IMR-90 (cell line): ENCODE measurements around the gene TLL1. TPM values are rescaled to one million over a fixed set of nuclear protein-coding genes. Genes with fewer than 3 reads are reported as not detected.

Experiments used
- ATAC-seq: fragments of 200-7000 bp; cut with Tn5 transposase; 2 replicates; pipeline ENCODE4 v1.9.1; 2020; ENCODE audit warnings: low read depth, mild to moderate bottlenecking, moderate library complexity
- BruUV-seq: library from RNA; stranded (reverse); fragments of 400-500 nt; replicated peaks from 2 replicates; lab custom pipeline; 2021; lab: Mats Ljungman, UMichigan
- CTCF ChIA-PET: fragments of 300-600 bp; formaldehyde crosslinking; extraction: SDS; loops from one replicate; lab custom pipeline; 2021; ENCODE audit warnings: antibody characterized with exemption; lab: Yijun Ruan, JAX
- POLR2A ChIA-PET: fragments of 300-600 bp; sonication (Branson Sonifier 250); formaldehyde crosslinking; loops from one replicate; lab custom pipeline; 2022; ENCODE audit warnings: antibody characterized with exemption; ENCODE audit not compliant: unreplicated experiment; lab: Charles Lee
- DNase-seq: peaks from one replicate; pipeline ENCODE4 v3.0.0; 2013
- H2AFZ ChIP-seq: replicated peaks from 2 replicates; pipeline ENCODE3; 2013; ENCODE audit warnings: low read length, mild to moderate bottlenecking; ENCODE audit not compliant: poor library complexity
- H2AK5ac ChIP-seq: 2 replicates; pipeline ENCODE4 v1.6.1; 2013; ENCODE audit warnings: low read depth, low read length, inconsistent platforms
- H2AK9ac ChIP-seq: replicated peaks from 2 replicates; pipeline ENCODE3; 2013; ENCODE audit warnings: mild to moderate bottlenecking, low read depth, low read length, moderate library complexity; ENCODE audit not compliant: poor library complexity
- H2BK120ac ChIP-seq: 2 replicates; pipeline ENCODE4 v1.6.1; 2013; ENCODE audit warnings: low read depth, low read length, inconsistent platforms
- H2BK15ac ChIP-seq: 3 replicates; pipeline ENCODE4 v1.6.1; 2013; ENCODE audit warnings: low read depth, low read length, inconsistent platforms
- H2BK20ac ChIP-seq: 2 replicates; pipeline ENCODE4 v1.6.1; 2013; ENCODE audit warnings: low read depth, mild to moderate bottlenecking, inconsistent platforms, low read length, moderate library complexity
- H2BK5ac ChIP-seq: 2 replicates; pipeline ENCODE4 v1.6.1; 2013; ENCODE audit warnings: mild to moderate bottlenecking, low read depth, low read length, inconsistent platforms; ENCODE audit not compliant: poor library complexity, severe bottlenecking
- H3K14ac ChIP-seq: replicated peaks from 2 replicates; pipeline ENCODE4 v1.6.1; 2013; ENCODE audit warnings: low read depth, low read length, inconsistent platforms
- H3K18ac ChIP-seq: 2 replicates; pipeline ENCODE4 v1.6.1; 2013; ENCODE audit warnings: low read depth, low read length, control low read depth
- H3K23ac ChIP-seq: 2 replicates; pipeline ENCODE4 v1.6.1; 2013; ENCODE audit warnings: low read depth, low read length, inconsistent platforms
- H3K27ac ChIP-seq: 2 replicates; pipeline ENCODE4 v1.5.1; 2013; ENCODE audit warnings: mild to moderate bottlenecking, control low read depth, low read length; ENCODE audit not compliant: insufficient read depth
- H3K27me3 ChIP-seq: 2 replicates; pipeline ENCODE4 v1.6.1; 2013; ENCODE audit warnings: low read length; ENCODE audit not compliant: control insufficient read depth, insufficient read depth
- H3K36me3 ChIP-seq: 2 replicates; pipeline ENCODE4 v1.6.1; 2013; ENCODE audit warnings: low read length, mixed read lengths; ENCODE audit not compliant: control insufficient read depth, insufficient read depth
- H3K4ac ChIP-seq: 2 replicates; pipeline ENCODE4 v1.6.1; 2013; ENCODE audit warnings: low read depth, low read length, inconsistent platforms
- H3K4me1 ChIP-seq: 2 replicates; pipeline ENCODE4 v1.6.1; 2013; ENCODE audit warnings: low read length, mixed read lengths; ENCODE audit not compliant: control insufficient read depth, insufficient read depth
- H3K4me2 ChIP-seq: 2 replicates; pipeline ENCODE4 v1.6.1; 2013; ENCODE audit warnings: low read depth, mild to moderate bottlenecking, control low read depth, low read length, moderate library complexity
- H3K4me3 ChIP-seq: 2 replicates; pipeline ENCODE4 v1.5.1; 2013; ENCODE audit warnings: low read depth, mild to moderate bottlenecking, control low read depth, low read length, moderate library complexity; ENCODE audit not compliant: insufficient read depth
- H3K56ac ChIP-seq: 2 replicates; pipeline ENCODE4 v1.6.1; 2013; ENCODE audit warnings: low read length, inconsistent platforms; ENCODE audit not compliant: insufficient read depth; ENCODE audit errors: extremely low read depth
- H3K79me1 ChIP-seq, 2 experiments: 2 replicates each; pipeline ENCODE4 v1.6.1; 2013; ENCODE audit warnings: low read length in 2 of 2, inconsistent platforms in 1 of 2, low read depth in 1 of 2
- H3K9ac ChIP-seq: 2 replicates; pipeline ENCODE4 v1.6.1; 2013; ENCODE audit warnings: low read depth, low read length, control low read depth
- H3K9me1 ChIP-seq: 2 replicates; pipeline ENCODE4 v1.6.1; 2013; ENCODE audit warnings: low read length, inconsistent platforms; ENCODE audit not compliant: insufficient read depth
- H3K9me3 ChIP-seq: 2 replicates; pipeline ENCODE4 v1.6.1; 2013; ENCODE audit warnings: low read length; ENCODE audit not compliant: control insufficient read depth, insufficient read depth
- H4K20me1 ChIP-seq: 2 replicates; pipeline ENCODE4 v1.6.1; 2013; ENCODE audit warnings: low read length, inconsistent platforms; ENCODE audit not compliant: insufficient read depth
- H4K5ac ChIP-seq: 2 replicates; pipeline ENCODE4 v1.6.1; 2013; ENCODE audit warnings: mild to moderate bottlenecking, low read depth, low read length, control low read depth
- H4K8ac ChIP-seq, 2 experiments: 2 replicates each; pipeline ENCODE4 v1.6.1; 2013; ENCODE audit warnings: low read depth in 2 of 2, low read length in 2 of 2, control low read depth in 1 of 2, inconsistent platforms in 1 of 2
- H4K91ac ChIP-seq: 2 replicates; pipeline ENCODE4 v1.6.1; 2013; ENCODE audit warnings: low read depth, low read length, inconsistent platforms; ENCODE audit not compliant: insufficient read depth
- BHLHE40 ChIP-seq: fragments of 150-350 bp; IDR thresholded peaks from 2 replicates; pipeline ENCODE4 v1.6.1; 2016; ENCODE audit warnings: mild to moderate bottlenecking, low read depth, low read length
- CEBPB ChIP-seq: IDR thresholded peaks from 2 replicates; pipeline ENCODE4 v1.6.1; 2012; ENCODE audit warnings: low read depth, low read length, improper control_type of control experiment
- CHD1 ChIP-seq: IDR thresholded peaks from 2 replicates; pipeline ENCODE4 v1.6.1; 2012; ENCODE audit warnings: low read depth, low read length, improper control_type of control experiment
- CTCF ChIP-seq: conservative IDR thresholded peaks from 2 replicates; pipeline ENCODE4 v1.5.1; 2012; ENCODE audit warnings: mild to moderate bottlenecking, low read depth, low read length, improper control_type of control experiment
- ELK1 ChIP-seq: fragments of 150-350 bp; IDR thresholded peaks from 2 replicates; pipeline ENCODE4 v1.6.1; 2016; ENCODE audit warnings: low read depth, mild to moderate bottlenecking, low read length, moderate library complexity, borderline replicate concordance
- FOS ChIP-seq: fragments of 150-350 bp; IDR thresholded peaks from 2 replicates; pipeline ENCODE4 v1.6.1; 2016; ENCODE audit warnings: low read depth, low read length
- MAFK ChIP-seq: IDR thresholded peaks from 2 replicates; pipeline ENCODE4 v1.6.1; 2012; ENCODE audit warnings: low read depth, low read length, improper control_type of control experiment
- MAZ ChIP-seq: IDR thresholded peaks from 2 replicates; pipeline ENCODE4 v1.6.1; 2012; ENCODE audit warnings: low read depth, mild to moderate bottlenecking, low read length, improper control_type of control experiment, moderate library complexity, borderline replicate concordance
- MXI1 ChIP-seq: IDR thresholded peaks from 2 replicates; pipeline ENCODE4 v1.6.1; 2012; ENCODE audit warnings: low read depth, mild to moderate bottlenecking, low read length, moderate library complexity, borderline replicate concordance
- NFE2L2 ChIP-seq: fragments of 150-350 bp; IDR thresholded peaks from 2 replicates; pipeline ENCODE4 v1.6.1; 2016; ENCODE audit warnings: low read depth, mild to moderate bottlenecking, low read length
- POLR2A ChIP-seq: IDR thresholded peaks from 2 replicates; pipeline ENCODE4 v1.6.1; 2012; ENCODE audit warnings: mild to moderate bottlenecking, low read depth, low read length
- RAD21 ChIP-seq: IDR thresholded peaks from 2 replicates; pipeline ENCODE4 v1.6.1; 2012; ENCODE audit warnings: low read length, improper control_type of control experiment
- RCOR1 ChIP-seq: IDR thresholded peaks from 2 replicates; pipeline ENCODE4 v1.6.1; 2012; ENCODE audit warnings: mild to moderate bottlenecking, low read length, improper control_type of control experiment; ENCODE audit not compliant: insufficient replicate concordance
- RFX5 ChIP-seq: IDR thresholded peaks from 2 replicates; pipeline ENCODE4 v1.8.0; 2012; ENCODE audit warnings: low read depth, mild to moderate bottlenecking, low read length, moderate library complexity
- SMC3 ChIP-seq: fragments of 150-350 bp; IDR thresholded peaks from 2 replicates; pipeline ENCODE4 v1.6.1; 2016; ENCODE audit warnings: low read depth, mild to moderate bottlenecking, antibody characterized with exemption, low read length, moderate library complexity
- USF2 ChIP-seq: fragments of 150-350 bp; IDR thresholded peaks from 2 replicates; pipeline ENCODE4 v1.6.1; 2017; ENCODE audit warnings: mild to moderate bottlenecking, antibody characterized with exemption, low read length, low read depth
- WGBS, 2 experiments: methylation state at CpG; one replicate each; pipeline versions ENCODE4 v1.1.5 to v1.1.7; 2013; ENCODE audit warnings: missing lambda C conversion rate in 2 of 2; ENCODE audit not compliant: insufficient read length in 1 of 2; ENCODE audit errors: extremely low coverage in 2 of 2; 5-methylcytosine and 5-hydroxymethylcytosine counted together
- dilution Hi-C: fragments of 300-500 bp; cut with HindIII; formaldehyde crosslinking; loops from one replicate; pipeline ENCODE4 v1.14.3; 2018; ENCODE audit warnings: low sequenced_read_pairs; ENCODE audit not compliant: unreplicated experiment
- in situ Hi-C: fragments of 300-500 bp; cut with MboI; formaldehyde crosslinking; loops from 3 replicates; pipeline ENCODE4 v1.14.3; 2019; ENCODE audit warnings: low sequenced_read_pairs, inconsistent platforms, mixed read lengths
- intact Hi-C: fragments of 100-400 bp; cut with micrococcal nuclease; formaldehyde crosslinking; loops from 2 replicates; pipeline ENCODE4 v1.10.0; 2022
- polyA plus RNA-seq, 3 experiments: library from polyadenylated mRNA; depleted of rRNA; stranded (reverse); fragments of >200 nt; gene quantifications; 2 replicates each; pipeline ENCODE4 v1.2.3, GENCODE V29; 2012; ENCODE audit warnings: low replicate concordance in 1 of 3
- total RNA-seq: library from RNA; depleted of rRNA; stranded (reverse); fragments of >200 nt; gene quantifications from 2 replicates; pipeline ENCODE4 v1.2.3, GENCODE V29; 2012

The TLL1 gene
- total and polyA plus RNA-seq, 2 of the 4 experiments (the other 2 are of a cell fraction), result not detected

GRCh38 chr4:166008510-166008909 is 135.5 kb downstream of the TLL1 start:
- TF ChIP-seq MAZ (no peak), USF2 (no peak), CHD1 (no peak), FOS (no peak), MXI1 (no peak), RFX5 (no peak), BHLHE40 (no peak), RAD21 (no peak), CEBPB (no peak), POLR2A (no peak), SMC3 (no peak), NFE2L2 (no peak), CTCF (no peak), RCOR1 (no peak), MAFK (no peak), ELK1 (no peak)
- H4K8ac ChIP-seq, result no peak overlapping the region
- no peak overlapping the region for H3K4me2 ChIP-seq
- H3K27me3 ChIP-seq, result no peaks in the 10 kb centered on the region
- no peaks in the 10 kb centered on the region for H3K36me3 ChIP-seq
- CTCF ChIA-PET, result no interaction called here
- no peak overlapping the region for H2BK15ac ChIP-seq
- H3K18ac ChIP-seq, result no peak overlapping the region
- no CpG with 5 or more reads among the region's 1 CpG for WGBS, 2 experiments
- H3K27ac ChIP-seq, result no peak overlapping the region
- no peaks in the 10 kb centered on the region for H3K4me1 ChIP-seq
- no peaks in the 10 kb centered on the region for H3K9me3 ChIP-seq
- no peak overlapping the region for H3K9ac ChIP-seq
- no peaks in the 10 kb centered on the region for H3K79me1 ChIP-seq
- DNase-seq, result no peak
- H3K4ac ChIP-seq, result no peak overlapping the region
- intact Hi-C loops (no loop called here), in situ Hi-C loops (no loop called here), dilution Hi-C loops (no loop called here)
- H3K4me3 ChIP-seq, result no peak overlapping the region
- H3K9me1 ChIP-seq, result no peaks in the 10 kb centered on the region
- no peak overlapping the region for H3K56ac ChIP-seq
- H2AFZ ChIP-seq, result no peak overlapping the region
- no peak overlapping the region for H3K14ac ChIP-seq
- H4K91ac ChIP-seq, result no peak overlapping the region
- H2BK120ac ChIP-seq, result no peak overlapping the region
- H4K20me1 ChIP-seq, result no peaks in the 10 kb centered on the region
- no peak overlapping the region for H2AK9ac ChIP-seq
- POLR2A ChIA-PET, result no interaction called here
- H4K5ac ChIP-seq, result no peak overlapping the region
- no peak overlapping the region for H2BK5ac ChIP-seq
- H3K23ac ChIP-seq, result no peak overlapping the region
- BruUV-seq, result no TSS peak
- ATAC-seq, result no peak
- no peak overlapping the region for H2BK20ac ChIP-seq
- H2AK5ac ChIP-seq, result no peak overlapping the region
